GM23338 (cell line): ENCODE data around the gene CADM4.

Experiments
- CREB1 ChIP-seq: fragments of 250-450 bp; sonication (Bioruptor Pico); IDR thresholded peaks from 2 replicates; pipeline ENCODE4 v1.5.0; 2020; ENCODE audit warnings: low read depth, mild to moderate bottlenecking, moderate library complexity
- EZH2 ChIP-seq: fragments of 200-600 bp; sonication (generic); IDR thresholded peaks from one replicate; pipeline ENCODE4 v1.8.0; 2017; ENCODE audit warnings: antibody characterized with exemption, mild to moderate bottlenecking, low read depth; ENCODE audit not compliant: unreplicated experiment
- EZH2phosphoT487 ChIP-seq: fragments of 200-600 bp; sonication (generic); IDR thresholded peaks from one replicate; pipeline ENCODE4 v1.8.1; 2018; ENCODE audit warnings: antibody characterized with exemption; ENCODE audit not compliant: unreplicated experiment
- JUNB ChIP-seq: IDR thresholded peaks from one replicate; pipeline ENCODE4 v1.6.1; 2016; ENCODE audit warnings: antibody characterized with exemption; ENCODE audit not compliant: unreplicated experiment
- NANOG ChIP-seq: IDR thresholded peaks from 2 replicates; pipeline ENCODE4 v1.6.1; 2016; ENCODE audit warnings: antibody characterized with exemption, borderline replicate concordance
- POLR2AphosphoS5 ChIP-seq: IDR thresholded peaks from 2 replicates; pipeline ENCODE4 v1.6.1; 2016; ENCODE audit warnings: antibody characterized with exemption, low read depth
- ZNF114 ChIP-seq: fragments of 250-450 bp; sonication (Bioruptor Pico); IDR thresholded peaks from 2 replicates; pipeline ENCODE4 v1.5.0; 2020; ENCODE audit warnings: mild to moderate bottlenecking, moderate library complexity
- ZNF331 ChIP-seq: fragments of 250-450 bp; sonication (Bioruptor Pico); IDR thresholded peaks from 2 replicates; pipeline ENCODE4 v1.5.0; 2020; ENCODE audit warnings: low read depth, mild to moderate bottlenecking, moderate library complexity
- TF ChIP-seq, protein P1 (sequence below), 2 experiments: fragments of 200-600 bp in 1 of 2; sonication (generic) in 1 of 2; conservative IDR thresholded peaks; 2 replicates each; pipeline versions ENCODE4 v1.5.1 to v1.6.1; 2016 to 2017; ENCODE audit warnings: antibody characterized with exemption in 2 of 2, low read depth in 2 of 2, mild to moderate bottlenecking in 2 of 2, moderate library complexity in 1 of 2
- TF ChIP-seq, protein P2 (sequence below): IDR thresholded peaks from one replicate; pipeline ENCODE4 v1.6.1; 2018; ENCODE audit warnings: antibody characterized with exemption; ENCODE audit not compliant: unreplicated experiment
- TF ChIP-seq, protein P3 (sequence below): fragments of 250-450 bp; sonication (Bioruptor Pico); IDR thresholded peaks from 2 replicates; pipeline ENCODE4 v1.5.0; 2020; ENCODE audit warnings: mild to moderate bottlenecking, moderate library complexity
- TF ChIP-seq, protein P4 (sequence below): IDR thresholded peaks from 2 replicates; pipeline ENCODE4 v1.6.1; 2016; ENCODE audit warnings: antibody characterized with exemption

DNA sequence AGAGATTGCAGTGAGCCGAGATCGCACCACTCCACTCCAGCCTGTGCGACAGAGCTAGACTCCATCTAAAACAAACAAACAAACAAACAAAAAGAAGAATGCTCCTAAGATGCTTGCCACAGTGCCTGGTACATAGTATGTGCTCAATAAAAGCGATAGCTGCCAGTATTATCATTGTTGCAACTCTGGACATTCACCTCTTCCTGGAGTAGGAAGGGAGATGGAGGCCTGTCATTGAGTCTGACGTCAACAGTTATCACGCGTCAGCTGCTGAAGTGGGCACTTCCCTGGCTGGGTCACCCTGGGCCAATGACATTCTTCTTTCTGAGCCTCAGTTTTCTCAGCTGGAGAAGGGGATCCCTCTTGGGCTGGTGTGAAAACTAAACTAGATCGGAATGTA, 34.5 kb upstream of the CADM4 start:
- TF ChIP-seq, protein P1, sequence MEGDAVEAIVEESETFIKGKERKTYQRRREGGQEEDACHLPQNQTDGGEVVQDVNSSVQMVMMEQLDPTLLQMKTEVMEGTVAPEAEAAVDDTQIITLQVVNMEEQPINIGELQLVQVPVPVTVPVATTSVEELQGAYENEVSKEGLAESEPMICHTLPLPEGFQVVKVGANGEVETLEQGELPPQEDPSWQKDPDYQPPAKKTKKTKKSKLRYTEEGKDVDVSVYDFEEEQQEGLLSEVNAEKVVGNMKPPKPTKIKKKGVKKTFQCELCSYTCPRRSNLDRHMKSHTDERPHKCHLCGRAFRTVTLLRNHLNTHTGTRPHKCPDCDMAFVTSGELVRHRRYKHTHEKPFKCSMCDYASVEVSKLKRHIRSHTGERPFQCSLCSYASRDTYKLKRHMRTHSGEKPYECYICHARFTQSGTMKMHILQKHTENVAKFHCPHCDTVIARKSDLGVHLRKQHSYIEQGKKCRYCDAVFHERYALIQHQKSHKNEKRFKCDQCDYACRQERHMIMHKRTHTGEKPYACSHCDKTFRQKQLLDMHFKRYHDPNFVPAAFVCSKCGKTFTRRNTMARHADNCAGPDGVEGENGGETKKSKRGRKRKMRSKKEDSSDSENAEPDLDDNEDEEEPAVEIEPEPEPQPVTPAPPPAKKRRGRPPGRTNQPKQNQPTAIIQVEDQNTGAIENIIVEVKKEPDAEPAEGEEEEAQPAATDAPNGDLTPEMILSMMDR (conservative IDR thresholded peaks at IDR 0.05; ENCODE audit: low read depth in 2 of 2): no peak
- no peak for TF ChIP-seq EZH2
- TF ChIP-seq, protein P2, sequence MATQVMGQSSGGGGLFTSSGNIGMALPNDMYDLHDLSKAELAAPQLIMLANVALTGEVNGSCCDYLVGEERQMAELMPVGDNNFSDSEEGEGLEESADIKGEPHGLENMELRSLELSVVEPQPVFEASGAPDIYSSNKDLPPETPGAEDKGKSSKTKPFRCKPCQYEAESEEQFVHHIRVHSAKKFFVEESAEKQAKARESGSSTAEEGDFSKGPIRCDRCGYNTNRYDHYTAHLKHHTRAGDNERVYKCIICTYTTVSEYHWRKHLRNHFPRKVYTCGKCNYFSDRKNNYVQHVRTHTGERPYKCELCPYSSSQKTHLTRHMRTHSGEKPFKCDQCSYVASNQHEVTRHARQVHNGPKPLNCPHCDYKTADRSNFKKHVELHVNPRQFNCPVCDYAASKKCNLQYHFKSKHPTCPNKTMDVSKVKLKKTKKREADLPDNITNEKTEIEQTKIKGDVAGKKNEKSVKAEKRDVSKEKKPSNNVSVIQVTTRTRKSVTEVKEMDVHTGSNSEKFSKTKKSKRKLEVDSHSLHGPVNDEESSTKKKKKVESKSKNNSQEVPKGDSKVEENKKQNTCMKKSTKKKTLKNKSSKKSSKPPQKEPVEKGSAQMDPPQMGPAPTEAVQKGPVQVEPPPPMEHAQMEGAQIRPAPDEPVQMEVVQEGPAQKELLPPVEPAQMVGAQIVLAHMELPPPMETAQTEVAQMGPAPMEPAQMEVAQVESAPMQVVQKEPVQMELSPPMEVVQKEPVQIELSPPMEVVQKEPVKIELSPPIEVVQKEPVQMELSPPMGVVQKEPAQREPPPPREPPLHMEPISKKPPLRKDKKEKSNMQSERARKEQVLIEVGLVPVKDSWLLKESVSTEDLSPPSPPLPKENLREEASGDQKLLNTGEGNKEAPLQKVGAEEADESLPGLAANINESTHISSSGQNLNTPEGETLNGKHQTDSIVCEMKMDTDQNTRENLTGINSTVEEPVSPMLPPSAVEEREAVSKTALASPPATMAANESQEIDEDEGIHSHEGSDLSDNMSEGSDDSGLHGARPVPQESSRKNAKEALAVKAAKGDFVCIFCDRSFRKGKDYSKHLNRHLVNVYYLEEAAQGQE: no peak
- TF ChIP-seq JUNB: no peak
- no peak for TF ChIP-seq EZH2phosphoT487
- TF ChIP-seq POLR2AphosphoS5: no peak
- no peak for TF ChIP-seq ZNF331 (CRISPR knock-in tag)
- TF ChIP-seq CREB1 (CRISPR knock-in tag): no peak
- no peak for TF ChIP-seq ZNF114 (CRISPR knock-in tag)
- TF ChIP-seq, protein P3, sequence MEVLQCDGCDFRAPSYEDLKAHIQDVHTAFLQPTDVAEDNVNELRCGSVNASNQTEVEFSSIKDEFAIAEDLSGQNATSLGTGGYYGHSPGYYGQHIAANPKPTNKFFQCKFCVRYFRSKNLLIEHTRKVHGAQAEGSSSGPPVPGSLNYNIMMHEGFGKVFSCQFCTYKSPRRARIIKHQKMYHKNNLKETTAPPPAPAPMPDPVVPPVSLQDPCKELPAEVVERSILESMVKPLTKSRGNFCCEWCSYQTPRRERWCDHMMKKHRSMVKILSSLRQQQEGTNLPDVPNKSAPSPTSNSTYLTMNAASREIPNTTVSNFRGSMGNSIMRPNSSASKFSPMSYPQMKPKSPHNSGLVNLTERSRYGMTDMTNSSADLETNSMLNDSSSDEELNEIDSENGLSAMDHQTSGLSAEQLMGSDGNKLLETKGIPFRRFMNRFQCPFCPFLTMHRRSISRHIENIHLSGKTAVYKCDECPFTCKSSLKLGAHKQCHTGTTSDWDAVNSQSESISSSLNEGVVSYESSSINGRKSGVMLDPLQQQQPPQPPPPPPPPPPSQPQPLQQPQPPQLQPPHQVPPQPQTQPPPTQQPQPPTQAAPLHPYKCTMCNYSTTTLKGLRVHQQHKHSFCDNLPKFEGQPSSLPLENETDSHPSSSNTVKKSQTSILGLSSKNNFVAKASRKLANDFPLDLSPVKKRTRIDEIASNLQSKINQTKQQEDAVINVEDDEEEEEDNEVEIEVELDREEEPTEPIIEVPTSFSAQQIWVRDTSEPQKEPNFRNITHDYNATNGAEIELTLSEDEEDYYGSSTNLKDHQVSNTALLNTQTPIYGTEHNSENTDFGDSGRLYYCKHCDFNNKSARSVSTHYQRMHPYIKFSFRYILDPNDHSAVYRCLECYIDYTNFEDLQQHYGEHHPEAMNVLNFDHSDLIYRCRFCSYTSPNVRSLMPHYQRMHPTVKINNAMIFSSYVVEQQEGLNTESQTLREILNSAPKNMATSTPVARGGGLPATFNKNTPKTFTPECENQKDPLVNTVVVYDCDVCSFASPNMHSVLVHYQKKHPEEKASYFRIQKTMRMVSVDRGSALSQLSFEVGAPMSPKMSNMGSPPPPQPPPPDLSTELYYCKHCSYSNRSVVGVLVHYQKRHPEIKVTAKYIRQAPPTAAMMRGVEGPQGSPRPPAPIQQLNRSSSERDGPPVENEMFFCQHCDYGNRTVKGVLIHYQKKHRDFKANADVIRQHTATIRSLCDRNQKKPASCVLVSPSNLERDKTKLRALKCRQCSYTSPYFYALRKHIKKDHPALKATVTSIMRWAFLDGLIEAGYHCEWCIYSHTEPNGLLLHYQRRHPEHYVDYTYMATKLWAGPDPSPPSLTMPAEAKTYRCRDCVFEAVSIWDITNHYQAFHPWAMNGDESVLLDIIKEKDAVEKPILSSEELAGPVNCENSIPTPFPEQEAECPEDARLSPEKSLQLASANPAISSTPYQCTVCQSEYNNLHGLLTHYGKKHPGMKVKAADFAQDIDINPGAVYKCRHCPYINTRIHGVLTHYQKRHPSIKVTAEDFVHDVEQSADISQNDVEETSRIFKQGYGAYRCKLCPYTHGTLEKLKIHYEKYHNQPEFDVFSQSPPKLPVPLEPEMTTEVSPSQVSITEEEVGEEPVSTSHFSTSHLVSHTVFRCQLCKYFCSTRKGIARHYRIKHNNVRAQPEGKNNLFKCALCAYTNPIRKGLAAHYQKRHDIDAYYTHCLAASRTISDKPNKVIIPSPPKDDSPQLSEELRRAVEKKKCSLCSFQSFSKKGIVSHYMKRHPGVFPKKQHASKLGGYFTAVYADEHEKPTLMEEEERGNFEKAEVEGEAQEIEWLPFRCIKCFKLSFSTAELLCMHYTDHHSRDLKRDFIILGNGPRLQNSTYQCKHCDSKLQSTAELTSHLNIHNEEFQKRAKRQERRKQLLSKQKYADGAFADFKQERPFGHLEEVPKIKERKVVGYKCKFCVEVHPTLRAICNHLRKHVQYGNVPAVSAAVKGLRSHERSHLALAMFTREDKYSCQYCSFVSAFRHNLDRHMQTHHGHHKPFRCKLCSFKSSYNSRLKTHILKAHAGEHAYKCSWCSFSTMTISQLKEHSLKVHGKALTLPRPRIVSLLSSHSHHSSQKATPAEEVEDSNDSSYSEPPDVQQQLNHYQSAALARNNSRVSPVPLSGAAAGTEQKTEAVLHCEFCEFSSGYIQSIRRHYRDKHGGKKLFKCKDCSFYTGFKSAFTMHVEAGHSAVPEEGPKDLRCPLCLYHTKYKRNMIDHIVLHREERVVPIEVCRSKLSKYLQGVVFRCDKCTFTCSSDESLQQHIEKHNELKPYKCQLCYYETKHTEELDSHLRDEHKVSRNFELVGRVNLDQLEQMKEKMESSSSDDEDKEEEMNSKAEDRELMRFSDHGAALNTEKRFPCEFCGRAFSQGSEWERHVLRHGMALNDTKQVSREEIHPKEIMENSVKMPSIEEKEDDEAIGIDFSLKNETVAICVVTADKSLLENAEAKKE (CRISPR knock-in tag): no peak
- TF ChIP-seq NANOG: no peak
- TF ChIP-seq, protein P4, sequence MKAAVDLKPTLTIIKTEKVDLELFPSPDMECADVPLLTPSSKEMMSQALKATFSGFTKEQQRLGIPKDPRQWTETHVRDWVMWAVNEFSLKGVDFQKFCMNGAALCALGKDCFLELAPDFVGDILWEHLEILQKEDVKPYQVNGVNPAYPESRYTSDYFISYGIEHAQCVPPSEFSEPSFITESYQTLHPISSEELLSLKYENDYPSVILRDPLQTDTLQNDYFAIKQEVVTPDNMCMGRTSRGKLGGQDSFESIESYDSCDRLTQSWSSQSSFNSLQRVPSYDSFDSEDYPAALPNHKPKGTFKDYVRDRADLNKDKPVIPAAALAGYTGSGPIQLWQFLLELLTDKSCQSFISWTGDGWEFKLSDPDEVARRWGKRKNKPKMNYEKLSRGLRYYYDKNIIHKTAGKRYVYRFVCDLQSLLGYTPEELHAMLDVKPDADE: no peak
